K562 (cell line): ENCODE measurements around the gene CCDC152. TPM values are rescaled to one million over a fixed set of nuclear protein-coding genes. Genes with fewer than 3 reads are reported as not detected.
A peak's percentile ranks its signal among the peaks of the same experiment; 100 is the strongest.

ENCODE experiments used
- ATAC-seq: fragments of 200-7000 bp; cut with Tn5 transposase; 3 replicates; pipeline ENCODE4 v1.9.1; 2020; ENCODE audit warnings: moderate library complexity
- BruUV-seq: library from RNA; stranded (reverse); fragments of 400-500 nt; replicated peaks from 2 replicates; lab custom pipeline; 2021; lab: Mats Ljungman, UMichigan
- CTCF ChIA-PET: fragments of 300-600 bp; formaldehyde crosslinking; extraction: SDS; loops from one replicate; lab custom pipeline; 2021; ENCODE audit warnings: low intra/inter-chr PET ratio; lab: Yijun Ruan, JAX
- POLR2A ChIA-PET: fragments of 300-600, 350-650 bp; sonication (Branson Sonifier 250); formaldehyde crosslinking; extraction: SDS; loops from one replicate; lab custom pipeline; 2021; ENCODE audit warnings: antibody characterized with exemption, inconsistent platforms; lab: Yijun Ruan, JAX
- DNase-seq, 4 experiments: peaks; one replicate each; pipeline versions ENCODE4 v3.0.0 to v3.0.0-alpha.2; 2011 to 2018; ENCODE audit warnings: low spot score in 3 of 4, mixed read lengths in 3 of 4; ENCODE audit errors: extremely low read depth in 1 of 4
- FAIRE-seq: peaks from 2 replicates; lab custom pipeline; 2011; peaks lifted over from hg19 to GRCh38; lab: Jason Lieb, UNC
- H2AFZ ChIP-seq: 2 replicates; pipeline ENCODE4 v1.6.0; 2011; ENCODE audit warnings: low read depth, low read length, control low read depth, inconsistent platforms
- H3K27ac ChIP-seq: fragments of 200-600 bp; 3 replicates; pipeline ENCODE4 v1.8.0; 2011; ENCODE audit warnings: low read depth, mild to moderate bottlenecking, control low read depth, inconsistent platforms, low read length, moderate library complexity, mixed read lengths; ENCODE audit errors: extremely low read depth
- H3K27me3 ChIP-seq, 2 experiments: fragments of 300-600 bp in 1 of 2; 2 replicates in 1 of 2; 3 replicates in 1 of 2; pipeline versions ENCODE4 v1.6.0 to v1.8.0; 2011; ENCODE audit warnings: inconsistent platforms in 2 of 2, low read length in 2 of 2, mild to moderate bottlenecking in 1 of 2, mixed read lengths in 1 of 2, moderate library complexity in 1 of 2; ENCODE audit not compliant: control insufficient read depth in 2 of 2, insufficient read depth in 2 of 2
- H3K36me3 ChIP-seq: fragments of 300-600 bp; 3 replicates; pipeline ENCODE4 v1.8.0; 2011; ENCODE audit warnings: mild to moderate bottlenecking, low read length, inconsistent platforms; ENCODE audit not compliant: control insufficient read depth, insufficient read depth
- H3K4me1 ChIP-seq, 2 experiments: fragments of 200-600 bp in 1 of 2; replicated peaks in 1 of 2; 2 replicates in 1 of 2; 3 replicates in 1 of 2; pipeline versions ENCODE4 v1.5.1 to v1.8.0; 2011; ENCODE audit warnings: inconsistent platforms in 2 of 2, low read length in 2 of 2, mild to moderate bottlenecking in 1 of 2, mixed read lengths in 1 of 2, moderate library complexity in 1 of 2; ENCODE audit not compliant: control insufficient read depth in 2 of 2, insufficient read depth in 2 of 2
- H3K4me2 ChIP-seq: 2 replicates; pipeline ENCODE4 v1.6.1; 2011; ENCODE audit warnings: low read length, control low read depth, inconsistent platforms, mixed read lengths; ENCODE audit not compliant: insufficient read depth
- H3K4me3 ChIP-seq: fragments of 200-600 bp; sonication (generic), shearing (Covaris generic); 2 replicates; pipeline ENCODE4 v1.5.1; 2016; ENCODE audit warnings: control low read depth, inconsistent platforms
- H3K79me2 ChIP-seq: fragments of 200-600 bp; 3 replicates; pipeline ENCODE4 v1.8.0; 2011; ENCODE audit warnings: low read length, inconsistent platforms; ENCODE audit not compliant: control insufficient read depth, insufficient read depth
- H3K9ac ChIP-seq, 2 experiments: 2 replicates each; pipeline versions ENCODE4 v1.6.0 to v1.6.1; 2011; ENCODE audit warnings: low read depth in 2 of 2, low read length in 2 of 2, control low read depth in 1 of 2, inconsistent platforms in 1 of 2, mild to moderate bottlenecking in 1 of 2, mixed read lengths in 1 of 2; ENCODE audit not compliant: insufficient read depth in 1 of 2
- H3K9me1 ChIP-seq: one replicate; pipeline ENCODE4 v1.6.0; 2011; ENCODE audit warnings: inconsistent platforms, mild to moderate bottlenecking, low read length, moderate library complexity; ENCODE audit not compliant: control insufficient read depth, insufficient read depth
- H3K9me3 ChIP-seq: replicated peaks from 2 replicates; pipeline ENCODE4 v1.5.1; 2011; ENCODE audit warnings: low read depth, low read length, inconsistent platforms; ENCODE audit not compliant: control insufficient read depth, insufficient read depth
- H4K20me1 ChIP-seq: replicated peaks from 2 replicates; pipeline ENCODE4 v1.6.1; 2011; ENCODE audit warnings: low read length, inconsistent platforms, mixed read lengths; ENCODE audit not compliant: control insufficient read depth, insufficient read depth
- C11orf30 ChIP-seq: fragments of 450-650 bp; IDR thresholded peaks from 2 replicates; pipeline ENCODE4 v1.6.1; 2016; ENCODE audit warnings: low read depth, mild to moderate bottlenecking
- ZNF316 ChIP-seq: fragments of 450-650 bp; IDR thresholded peaks from 2 replicates; pipeline ENCODE4 v1.6.1; 2016
- WGBS: fragments of 100-300 bp; shearing (Covaris generic); methylation state at CpG from one replicate; pipeline ENCODE4 v1.1.6; 2016; ENCODE audit warnings: low coverage, mixed read lengths; ENCODE audit not compliant: insufficient coverage; ENCODE audit errors: missing lambda C conversion rate; 5-methylcytosine and 5-hydroxymethylcytosine counted together
- in situ Hi-C: fragments of 300-500 bp; cut with MboI; formaldehyde crosslinking; loops from 4 replicates; pipeline ENCODE4 v1.15.0; 2018; ENCODE audit warnings: inconsistent platforms, mixed read lengths
- intact Hi-C: fragments of 100-400 bp; cut with micrococcal nuclease; formaldehyde crosslinking; loops from 2 replicates; pipeline ENCODE4 v1.14.2; 2022
- polyA plus RNA-seq, 8 experiments: library from polyadenylated mRNA; depleted of rRNA in 4 of 8; stranded (reverse) in 5 of 8; unstranded in 3 of 8; fragments of >200 nt; fragmentation: Nextera tagmentation in 2 of 8; fragmentation: Illumina TruSeq in 1 of 8; extraction: Ambion mirVana in 2 of 8; extraction: Trizol in 1 of 8; gene quantifications; 2 replicates each; pipeline versions ENCODE4 v1.2.1 to v1.2.3, GENCODE V29; 2011 to 2014; ENCODE audit warnings: inconsistent platforms in 1 of 8, missing spikeins in 1 of 8
- total RNA-seq, 7 experiments: library from RNA; depleted of rRNA in 6 of 7; stranded (reverse); fragments of >200 nt in 6 of 7; fragmentation: Illumina TruSeq in 2 of 7; extraction: Trizol in 2 of 7; gene quantifications; 2 replicates each; pipeline versions ENCODE4 v1.2.1 to v1.2.3, GENCODE V29; 2011 to 2021; ENCODE audit warnings: low replicate concordance in 1 of 7
- TF ChIP-seq, protein P1 (sequence below): fragments of 450-650 bp; formaldehyde crosslinking; conservative IDR thresholded peaks from 2 replicates; pipeline ENCODE4 v1.4.0; 2022; ENCODE audit warnings: mild to moderate bottlenecking, missing genetic modification characterization
- TF ChIP-seq, protein P2 (sequence below): fragments of 250-450 bp; sonication (Bioruptor Pico); IDR thresholded peaks from 2 replicates; pipeline ENCODE4 v1.4.0; 2020; ENCODE audit warnings: mild to moderate bottlenecking, moderate library complexity, borderline replicate concordance

Gene CCDC152
- total and polyA plus RNA-seq, 9 of the 15 experiments (the other 6 are each of a cell fraction or from before 2014, with no cell fraction given) = 2.5 to 11.6 (median 5.1) TPM

DNA sequence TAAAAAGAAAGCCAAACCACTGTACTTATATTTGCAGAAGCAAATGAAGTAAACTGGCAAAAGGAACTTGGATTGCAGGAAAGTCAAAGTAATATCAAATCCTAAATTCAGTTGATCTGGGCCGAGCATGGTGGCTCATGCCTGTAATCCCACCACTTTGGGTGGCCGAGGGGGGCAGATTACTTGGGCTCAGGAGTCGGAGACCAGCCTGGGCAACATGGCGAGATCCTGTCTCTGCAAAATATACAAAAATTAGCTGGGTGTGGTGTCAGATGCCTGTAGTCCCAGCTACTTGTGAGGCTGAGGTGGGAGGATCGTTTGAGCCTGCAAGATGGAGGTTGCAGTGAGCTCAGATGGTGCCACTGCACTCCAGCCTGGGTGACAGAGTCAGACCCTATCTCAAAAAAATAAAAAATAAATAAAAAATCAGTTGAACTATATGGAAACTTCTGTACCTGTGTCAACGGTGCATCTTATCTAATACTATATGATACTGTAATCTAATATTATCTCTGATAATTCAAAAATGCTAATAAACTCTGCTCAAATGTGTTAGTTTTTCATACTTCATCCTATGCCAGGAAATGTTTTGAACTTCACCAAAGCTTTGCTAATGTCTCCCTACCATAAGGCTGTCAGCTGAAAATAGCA lies 45.0 kb downstream of the CCDC152 start (continued):
- TF ChIP-seq, protein P1, sequence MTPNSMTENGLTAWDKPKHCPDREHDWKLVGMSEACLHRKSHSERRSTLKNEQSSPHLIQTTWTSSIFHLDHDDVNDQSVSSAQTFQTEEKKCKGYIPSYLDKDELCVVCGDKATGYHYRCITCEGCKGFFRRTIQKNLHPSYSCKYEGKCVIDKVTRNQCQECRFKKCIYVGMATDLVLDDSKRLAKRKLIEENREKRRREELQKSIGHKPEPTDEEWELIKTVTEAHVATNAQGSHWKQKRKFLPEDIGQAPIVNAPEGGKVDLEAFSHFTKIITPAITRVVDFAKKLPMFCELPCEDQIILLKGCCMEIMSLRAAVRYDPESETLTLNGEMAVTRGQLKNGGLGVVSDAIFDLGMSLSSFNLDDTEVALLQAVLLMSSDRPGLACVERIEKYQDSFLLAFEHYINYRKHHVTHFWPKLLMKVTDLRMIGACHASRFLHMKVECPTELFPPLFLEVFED (CRISPR knock-in tag) = no peak

GRCh38 chr5:42804717-42805339 lies 48.2 kb downstream of the CCDC152 start:
- Histone ChIP-seq H3K9ac (no peak overlapping the region), H3K9me3 (no peaks in the 10 kb centered on the region), H4K20me1 (no peaks in the 10 kb centered on the region), H3K4me3 (no peak overlapping the region), H3K4me1 (no peaks in the 10 kb centered on the region), H3K36me3 (no peaks in the 10 kb centered on the region), H3K79me2 (no peaks in the 10 kb centered on the region), H3K27me3 (no peaks in the 10 kb centered on the region), H3K4me2 (no peak overlapping the region), H2AFZ (no peak overlapping the region), H3K9me1 (no peaks in the 10 kb centered on the region), H3K27ac (no peak overlapping the region)
- intact Hi-C loops = loop anchor here (5.0 kb wide), 1 partner anchor 82 kb away; no protein-coding TSS in a partner anchor
- CTCF ChIA-PET = no interaction called here
- no peak for ATAC-seq
- FAIRE-seq = no peak
- TF ChIP-seq, protein P2, sequence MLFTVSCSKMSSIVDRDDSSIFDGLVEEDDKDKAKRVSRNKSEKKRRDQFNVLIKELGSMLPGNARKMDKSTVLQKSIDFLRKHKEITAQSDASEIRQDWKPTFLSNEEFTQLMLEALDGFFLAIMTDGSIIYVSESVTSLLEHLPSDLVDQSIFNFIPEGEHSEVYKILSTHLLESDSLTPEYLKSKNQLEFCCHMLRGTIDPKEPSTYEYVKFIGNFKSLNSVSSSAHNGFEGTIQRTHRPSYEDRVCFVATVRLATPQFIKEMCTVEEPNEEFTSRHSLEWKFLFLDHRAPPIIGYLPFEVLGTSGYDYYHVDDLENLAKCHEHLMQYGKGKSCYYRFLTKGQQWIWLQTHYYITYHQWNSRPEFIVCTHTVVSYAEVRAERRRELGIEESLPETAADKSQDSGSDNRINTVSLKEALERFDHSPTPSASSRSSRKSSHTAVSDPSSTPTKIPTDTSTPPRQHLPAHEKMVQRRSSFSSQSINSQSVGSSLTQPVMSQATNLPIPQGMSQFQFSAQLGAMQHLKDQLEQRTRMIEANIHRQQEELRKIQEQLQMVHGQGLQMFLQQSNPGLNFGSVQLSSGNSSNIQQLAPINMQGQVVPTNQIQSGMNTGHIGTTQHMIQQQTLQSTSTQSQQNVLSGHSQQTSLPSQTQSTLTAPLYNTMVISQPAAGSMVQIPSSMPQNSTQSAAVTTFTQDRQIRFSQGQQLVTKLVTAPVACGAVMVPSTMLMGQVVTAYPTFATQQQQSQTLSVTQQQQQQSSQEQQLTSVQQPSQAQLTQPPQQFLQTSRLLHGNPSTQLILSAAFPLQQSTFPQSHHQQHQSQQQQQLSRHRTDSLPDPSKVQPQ (CRISPR knock-in tag) = no peak
- peak; percentile 37 for TF ChIP-seq ZNF316
- TF ChIP-seq C11orf30 = 0 out of 2 replicates have a peak, but pooled peaks have one; percentile 24
- DNase-seq = no peak
- BruUV-seq = no TSS peak
- POLR2A ChIA-PET = interaction anchor here (0.5 kb wide), 1 partner anchor 74 kb away, joined by 3 read pairs; no protein-coding TSS in a partner anchor
- in situ Hi-C loops = no loop called here
- 48% methylated on average over 4 of the region's 4 CpGs for WGBS
